ENCODE results near the gene LSR.

LSR gene

GRCh38 chr19:35202722-35203688, 45.8 kb upstream of the LSR start:
- POLR2A ChIA-PET = interaction anchor here (0.6 to 0.7 kb wide), 2 partner anchors 22 to 65 kb away, joined by 3 read pairs; partner anchors contain the start of gene USF2
- H3K9me3 ChIP-seq (ENCODE audit: control insufficient read depth, insufficient read depth, low read depth, low read length) = no peaks in the 10 kb centered on the region
- CTCF ChIA-PET = interaction anchor here (1.2 to 1.5 kb wide), 2 partner anchors 61 to 67 kb away, joined by 4 to 10 read pairs; no protein-coding TSS in a partner anchor
- H3K4me1 ChIP-seq (ENCODE audit: control insufficient read depth, insufficient read depth, low read length) = no peaks in the 10 kb centered on the region
- TF ChIP-seq ZNF214 (tag by site-specific recombination; IDR thresholded peaks at IDR 0.05; ENCODE audit: borderline replicate concordance) (no peak), ZBTB10 (tag by site-specific recombination; IDR thresholded peaks at IDR 0.05) (no peak), SP7 (tag by site-specific recombination; IDR thresholded peaks at IDR 0.05) (peak; percentile 96), ZNF623 (tag by site-specific recombination; IDR thresholded peaks at IDR 0.05) (no peak), ZNF174 (tag by site-specific recombination; IDR thresholded peaks at IDR 0.05) (0 out of 2 replicates have a peak, but pooled peaks have one; percentile 61), PRDM6 (tag by site-specific recombination; IDR thresholded peaks at IDR 0.05) (peak; percentile 40; the same call in 1 of the 2 replicates), SP2 (tag by site-specific recombination; IDR thresholded peaks at IDR 0.05) (peak; percentile 58), ZNF184 (tag by site-specific recombination; IDR thresholded peaks at IDR 0.05) (0 out of 2 replicates have a peak, but pooled peaks have one; percentile 31), PRDM10 (tag by site-specific recombination; IDR thresholded peaks at IDR 0.05) (0 out of 2 replicates have a peak, but pooled peaks have one; percentile 30), SETDB1 (IDR thresholded peaks at IDR 0.05; ENCODE audit: insufficient read length, low read length) (no peak), ZNF362 (tag by site-specific recombination; IDR thresholded peaks at IDR 0.05) (0 out of 2 replicates have a peak, but pooled peaks have one; percentile 22), ZFP69B (tag by site-specific recombination; IDR thresholded peaks at IDR 0.05) (no peak), ZNF404 (tag by site-specific recombination; IDR thresholded peaks at IDR 0.05) (0 out of 2 replicates have a peak, but pooled peaks have one; percentile 7), ZNF335 (tag by site-specific recombination; conservative IDR thresholded peaks at IDR 0.05) (peak; percentile 44)
- no peaks in the 10 kb centered on the region for H3K36me3 ChIP-seq (ENCODE audit: control insufficient read depth in 2 of 2, insufficient read depth in 1 of 2, low read length in 2 of 2)
- H3K27ac ChIP-seq (ENCODE audit: extremely low read depth, low read depth, low read length) = no peak overlapping the region
- no peak overlapping the region for H3K4me3 ChIP-seq (ENCODE audit: low read depth, low read length)
